ENCODE data around the gene TMC1.

DNA sequence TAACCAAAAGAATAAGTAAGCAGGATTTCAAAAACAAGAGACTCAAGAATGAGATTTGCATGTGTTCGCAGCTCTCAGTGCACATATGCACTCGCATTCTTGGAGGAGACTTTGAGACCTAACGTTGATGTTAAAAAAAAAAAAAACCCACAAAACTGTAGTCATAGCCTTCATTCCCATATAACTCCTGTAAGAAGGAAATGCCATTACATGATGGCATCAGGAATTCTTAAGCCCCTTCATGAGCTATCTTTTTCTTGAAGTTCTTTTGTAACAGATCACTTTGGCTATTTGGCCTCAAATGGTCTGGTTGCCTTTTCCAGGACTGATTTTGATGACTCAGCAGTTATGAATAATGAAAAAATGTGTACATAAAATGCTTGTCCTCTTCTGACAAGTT lies 317.7 kb downstream of the TMC1 start:
- no peak for TF ChIP-seq MYNN (tag by site-specific recombination; IDR thresholded peaks at IDR 0.05; ENCODE audit: borderline replicate concordance)
- TF ChIP-seq ZNF658 (tag by site-specific recombination; IDR thresholded peaks at IDR 0.05) = no peak
- TF ChIP-seq ZNF114 (tag by site-specific recombination; IDR thresholded peaks at IDR 0.05) = no peak
- no peak for TF ChIP-seq ZNF629 (tag by site-specific recombination; IDR thresholded peaks at IDR 0.05)
- TF ChIP-seq ZNF138 (tag by site-specific recombination; IDR thresholded peaks at IDR 0.05; ENCODE audit: borderline replicate concordance) = no peak
- TF ChIP-seq, protein P1, sequence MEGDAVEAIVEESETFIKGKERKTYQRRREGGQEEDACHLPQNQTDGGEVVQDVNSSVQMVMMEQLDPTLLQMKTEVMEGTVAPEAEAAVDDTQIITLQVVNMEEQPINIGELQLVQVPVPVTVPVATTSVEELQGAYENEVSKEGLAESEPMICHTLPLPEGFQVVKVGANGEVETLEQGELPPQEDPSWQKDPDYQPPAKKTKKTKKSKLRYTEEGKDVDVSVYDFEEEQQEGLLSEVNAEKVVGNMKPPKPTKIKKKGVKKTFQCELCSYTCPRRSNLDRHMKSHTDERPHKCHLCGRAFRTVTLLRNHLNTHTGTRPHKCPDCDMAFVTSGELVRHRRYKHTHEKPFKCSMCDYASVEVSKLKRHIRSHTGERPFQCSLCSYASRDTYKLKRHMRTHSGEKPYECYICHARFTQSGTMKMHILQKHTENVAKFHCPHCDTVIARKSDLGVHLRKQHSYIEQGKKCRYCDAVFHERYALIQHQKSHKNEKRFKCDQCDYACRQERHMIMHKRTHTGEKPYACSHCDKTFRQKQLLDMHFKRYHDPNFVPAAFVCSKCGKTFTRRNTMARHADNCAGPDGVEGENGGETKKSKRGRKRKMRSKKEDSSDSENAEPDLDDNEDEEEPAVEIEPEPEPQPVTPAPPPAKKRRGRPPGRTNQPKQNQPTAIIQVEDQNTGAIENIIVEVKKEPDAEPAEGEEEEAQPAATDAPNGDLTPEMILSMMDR (tag by site-specific recombination; IDR thresholded peaks at IDR 0.05) = no peak
- TF ChIP-seq, protein P2, sequence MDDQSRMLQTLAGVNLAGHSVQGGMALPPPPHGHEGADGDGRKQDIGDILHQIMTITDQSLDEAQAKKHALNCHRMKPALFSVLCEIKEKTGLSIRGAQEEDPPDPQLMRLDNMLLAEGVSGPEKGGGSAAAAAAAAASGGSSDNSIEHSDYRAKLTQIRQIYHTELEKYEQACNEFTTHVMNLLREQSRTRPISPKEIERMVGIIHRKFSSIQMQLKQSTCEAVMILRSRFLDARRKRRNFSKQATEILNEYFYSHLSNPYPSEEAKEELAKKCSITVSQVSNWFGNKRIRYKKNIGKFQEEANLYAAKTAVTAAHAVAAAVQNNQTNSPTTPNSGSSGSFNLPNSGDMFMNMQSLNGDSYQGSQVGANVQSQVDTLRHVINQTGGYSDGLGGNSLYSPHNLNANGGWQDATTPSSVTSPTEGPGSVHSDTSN (CRISPR knock-in tag; IDR thresholded peaks at IDR 0.05) = no peak
